ENCODE measurements around the gene AEBP1.

Gene AEBP1

DNA sequence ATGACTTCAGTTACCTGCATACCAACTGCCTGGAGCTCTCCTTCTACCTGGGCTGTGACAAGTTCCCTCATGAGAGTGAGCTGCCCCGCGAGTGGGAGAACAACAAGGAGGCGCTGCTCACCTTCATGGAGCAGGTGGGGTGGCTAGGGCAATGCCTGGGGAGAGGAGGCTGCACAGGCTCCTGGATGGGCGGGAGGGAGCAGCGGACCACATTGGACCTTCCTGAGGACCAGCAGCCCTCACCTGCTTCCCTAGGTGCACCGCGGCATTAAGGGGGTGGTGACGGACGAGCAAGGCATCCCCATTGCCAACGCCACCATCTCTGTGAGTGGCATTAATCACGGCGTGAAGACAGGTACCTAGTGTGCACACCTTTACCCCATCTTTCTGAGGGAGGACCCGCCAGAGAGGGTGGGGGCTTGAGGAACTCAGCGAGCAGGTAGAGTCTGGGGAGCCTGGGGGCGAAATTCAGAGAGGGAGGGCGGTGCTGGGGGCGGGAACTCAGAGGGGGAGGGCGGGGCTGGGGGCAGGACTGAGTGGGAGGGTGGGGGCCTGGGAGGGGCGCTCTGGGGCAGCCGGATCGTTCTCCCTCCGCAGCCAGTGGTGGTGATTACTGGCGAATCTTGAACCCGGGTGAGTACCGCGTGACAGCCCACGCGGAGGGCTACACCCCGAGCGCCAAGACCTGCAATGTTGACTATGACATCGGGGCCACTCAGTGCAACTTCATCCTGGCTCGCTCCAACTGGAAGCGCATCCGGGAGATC, 9.0 kb downstream of the AEBP1 start:
- Histone ChIP-seq H2BK15ac (ENCODE audit: low read length) (no peak overlapping the region), H3K9me3 (replicated peaks in 1 of 2; ENCODE audit: control insufficient read depth in 2 of 2, insufficient read depth in 1 of 2, low read depth in 1 of 2, low read length in 2 of 2) (peaks cover 0 to 2% of the 10 kb centered on the region in 2 donors), H4K91ac (ENCODE audit: low read depth, low read length, poor library complexity) (no peak overlapping the region), H3K27ac (replicated peaks; ENCODE audit: low read length) (no peak overlapping the region), H3K18ac (ENCODE audit: low read length) (no peak overlapping the region), H4K8ac (ENCODE audit: low read depth, low read length) (no peak overlapping the region), H3K9ac (ENCODE audit: low read depth, low read length, poor library complexity) (no peak overlapping the region), H2BK120ac (ENCODE audit: low read depth, low read length) (no peak overlapping the region), H3K4me1 (ENCODE audit: control insufficient read depth in 2 of 2, insufficient read depth in 1 of 2, low read depth in 1 of 2, low read length in 2 of 2) (no peaks in the 10 kb centered on the region), H3K4me3 (ENCODE audit: low read length in 2 of 2) (peak overlapping the region in 1 of 2 donors; percentile 63), H2BK5ac (ENCODE audit: low read length) (no peak overlapping the region), H3K23ac (ENCODE audit: low read depth, low read length, poor library complexity) (peak overlapping the region; percentile 65), H3K36me3 (replicated peaks in 1 of 2; ENCODE audit: control insufficient read depth in 2 of 2, insufficient read depth in 2 of 2, low read length in 2 of 2) (peaks cover 66 to 69% of the 10 kb centered on the region in 2 donors), H2AK5ac (ENCODE audit: low read depth, low read length) (peak overlapping the region; percentile 1), H3K4ac (ENCODE audit: low read length) (no peak overlapping the region), H3K79me1 (ENCODE audit: low read depth, low read length) (peaks cover 5% of the 10 kb centered on the region), H3K4me2 (ENCODE audit: insufficient read depth, low read length, poor library complexity, severe bottlenecking) (no peak overlapping the region), H3K14ac (ENCODE audit: low read length) (no peak overlapping the region), H3K27me3 (ENCODE audit: control insufficient read depth in 3 of 3, insufficient read depth in 3 of 3, low read depth in 1 of 3, low read length in 3 of 3) (no peaks in the 10 kb centered on the region), H2BK12ac (ENCODE audit: low read length) (peak overlapping the region; percentile 58), H2AFZ (ENCODE audit: low read length) (no peak overlapping the region)
- WGBS, 2 donors (ENCODE audit: extremely low coverage in 2 of 2, insufficient read length in 2 of 2, insufficient replicate concordance in 1 of 2), result no CpG with 5 or more reads among the region's 34 CpGs
- no peak for DNase-seq (ENCODE audit: low spot score)

DNA sequence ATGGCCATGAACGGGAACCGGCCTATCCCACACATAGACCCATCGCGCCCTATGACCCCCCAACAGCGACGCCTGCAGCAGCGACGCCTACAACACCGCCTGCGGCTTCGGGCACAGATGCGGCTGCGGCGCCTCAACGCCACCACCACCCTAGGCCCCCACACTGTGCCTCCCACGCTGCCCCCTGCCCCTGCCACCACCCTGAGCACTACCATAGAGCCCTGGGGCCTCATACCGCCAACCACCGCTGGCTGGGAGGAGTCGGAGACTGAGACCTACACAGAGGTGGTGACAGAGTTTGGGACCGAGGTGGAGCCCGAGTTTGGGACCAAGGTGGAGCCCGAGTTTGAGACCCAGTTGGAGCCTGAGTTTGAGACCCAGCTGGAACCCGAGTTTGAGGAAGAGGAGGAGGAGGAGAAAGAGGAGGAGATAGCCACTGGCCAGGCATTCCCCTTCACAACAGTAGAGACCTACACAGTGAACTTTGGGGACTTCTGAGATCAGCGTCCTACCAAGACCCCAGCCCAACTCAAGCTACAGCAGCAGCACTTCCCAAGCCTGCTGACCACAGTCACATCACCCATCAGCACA, 9.7 kb downstream of the AEBP1 start:
- Histone ChIP-seq H3K4ac (ENCODE audit: low read length) (no peak overlapping the region), H2BK15ac (ENCODE audit: low read length) (no peak overlapping the region), H2AFZ (ENCODE audit: low read length) (no peak overlapping the region), H2BK120ac (ENCODE audit: low read depth, low read length) (no peak overlapping the region), H3K9me3 (replicated peaks in 1 of 2; ENCODE audit: control insufficient read depth in 2 of 2, insufficient read depth in 1 of 2, low read depth in 1 of 2, low read length in 2 of 2) (peaks cover 0 to 2% of the 10 kb centered on the region in 2 donors), H3K79me1 (ENCODE audit: low read depth, low read length) (peaks cover 5% of the 10 kb centered on the region), H3K27ac (replicated peaks; ENCODE audit: low read length) (no peak overlapping the region), H3K14ac (ENCODE audit: low read length) (no peak overlapping the region), H2BK12ac (ENCODE audit: low read length) (peak overlapping the region; percentile 58), H3K4me2 (ENCODE audit: insufficient read depth, low read length, poor library complexity, severe bottlenecking) (no peak overlapping the region), H3K23ac (ENCODE audit: low read depth, low read length, poor library complexity) (peak overlapping the region; percentile 65), H3K9ac (ENCODE audit: low read depth, low read length, poor library complexity) (no peak overlapping the region), H3K4me3 (ENCODE audit: low read length in 2 of 2) (peak overlapping the region in 1 of 2 donors; percentile 6), H3K27me3 (ENCODE audit: control insufficient read depth in 3 of 3, insufficient read depth in 3 of 3, low read depth in 1 of 3, low read length in 3 of 3) (no peaks in the 10 kb centered on the region), H3K18ac (ENCODE audit: low read length) (no peak overlapping the region), H3K36me3 (replicated peaks in 1 of 2; ENCODE audit: control insufficient read depth in 2 of 2, insufficient read depth in 2 of 2, low read length in 2 of 2) (peaks cover 67 to 68% of the 10 kb centered on the region in 2 donors), H3K4me1 (ENCODE audit: control insufficient read depth in 2 of 2, insufficient read depth in 1 of 2, low read depth in 1 of 2, low read length in 2 of 2) (no peaks in the 10 kb centered on the region), H4K91ac (ENCODE audit: low read depth, low read length, poor library complexity) (no peak overlapping the region), H2AK5ac (ENCODE audit: low read depth, low read length) (no peak overlapping the region), H2BK5ac (ENCODE audit: low read length) (no peak overlapping the region), H4K8ac (ENCODE audit: low read depth, low read length) (no peak overlapping the region)
- DNase-seq (ENCODE audit: low spot score), result no peak
- WGBS, 2 donors (ENCODE audit: extremely low coverage in 2 of 2, insufficient read length in 2 of 2, insufficient replicate concordance in 1 of 2), result no CpG with 5 or more reads among the region's 24 CpGs

DNA sequence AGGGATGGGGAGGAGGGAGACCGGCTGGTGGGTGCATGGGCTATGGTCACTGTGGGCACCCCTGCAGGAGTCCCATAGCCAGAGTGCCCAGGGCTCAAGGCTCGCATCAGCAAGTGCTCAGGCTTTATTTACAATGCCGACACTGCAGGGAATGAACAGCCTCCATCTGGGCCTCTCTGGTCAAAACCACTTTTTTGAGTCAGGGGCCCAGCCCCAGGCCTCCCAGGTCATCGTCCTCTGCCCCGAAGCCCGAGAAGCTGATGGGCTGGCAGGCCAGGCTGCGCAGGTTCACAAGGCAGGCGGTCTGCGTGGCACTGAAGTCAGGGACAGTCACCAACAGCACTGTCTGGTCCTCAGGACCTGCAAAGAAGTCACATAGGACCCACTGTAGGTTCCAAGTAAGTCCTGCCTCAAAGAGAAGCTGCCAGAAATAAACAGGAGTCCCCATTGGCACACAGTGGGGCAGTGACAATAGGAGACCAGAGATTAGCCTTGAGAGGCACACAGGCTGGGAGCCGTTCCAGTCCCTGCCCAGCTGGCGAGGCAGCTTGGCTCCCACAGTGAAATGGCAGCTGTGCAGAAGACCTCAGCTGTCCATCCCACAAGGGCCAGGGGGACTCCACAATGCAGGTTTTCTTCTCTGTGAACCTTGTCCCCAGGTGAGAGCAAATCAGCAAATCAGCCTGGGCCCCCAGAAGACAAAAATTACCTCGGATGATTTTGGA, 10.6 kb downstream of the AEBP1 start:
- Histone ChIP-seq H3K27me3 (ENCODE audit: control insufficient read depth in 3 of 3, insufficient read depth in 3 of 3, low read depth in 1 of 3, low read length in 3 of 3) (no peaks in the 10 kb centered on the region), H2AFZ (ENCODE audit: low read length) (no peak overlapping the region), H3K9ac (ENCODE audit: low read depth, low read length, poor library complexity) (no peak overlapping the region), H3K18ac (ENCODE audit: low read length) (no peak overlapping the region), H2BK15ac (ENCODE audit: low read length) (no peak overlapping the region), H3K4me1 (ENCODE audit: control insufficient read depth in 2 of 2, insufficient read depth in 1 of 2, low read depth in 1 of 2, low read length in 2 of 2) (no peaks in the 10 kb centered on the region), H4K8ac (ENCODE audit: low read depth, low read length) (no peak overlapping the region), H4K91ac (ENCODE audit: low read depth, low read length, poor library complexity) (no peak overlapping the region), H3K9me3 (replicated peaks in 1 of 2; ENCODE audit: control insufficient read depth in 2 of 2, insufficient read depth in 1 of 2, low read depth in 1 of 2, low read length in 2 of 2) (peaks cover 0 to 2% of the 10 kb centered on the region in 2 donors), H2BK12ac (ENCODE audit: low read length) (no peak overlapping the region), H3K4ac (ENCODE audit: low read length) (no peak overlapping the region), H3K79me1 (ENCODE audit: low read depth, low read length) (peaks cover 5% of the 10 kb centered on the region), H2BK120ac (ENCODE audit: low read depth, low read length) (no peak overlapping the region), H3K14ac (ENCODE audit: low read length) (no peak overlapping the region), H2BK5ac (ENCODE audit: low read length) (no peak overlapping the region), H2AK5ac (ENCODE audit: low read depth, low read length) (no peak overlapping the region), H3K23ac (ENCODE audit: low read depth, low read length, poor library complexity) (peak overlapping the region; percentile 5), H3K4me3 (ENCODE audit: low read length in 2 of 2) (no peak overlapping the region), H3K27ac (replicated peaks; ENCODE audit: low read length) (no peak overlapping the region), H3K4me2 (ENCODE audit: insufficient read depth, low read length, poor library complexity, severe bottlenecking) (no peak overlapping the region), H3K36me3 (replicated peaks in 1 of 2; ENCODE audit: control insufficient read depth in 2 of 2, insufficient read depth in 2 of 2, low read length in 2 of 2) (peaks cover 68 to 73% of the 10 kb centered on the region in 2 donors)
- no CpG with 5 or more reads among the region's 12 CpGs for WGBS, 2 donors (ENCODE audit: extremely low coverage in 2 of 2, insufficient read length in 2 of 2, insufficient replicate concordance in 1 of 2)
- DNase-seq (ENCODE audit: low spot score), result no peak
